ENCODE results near the gene CPNE7. TPM values are rescaled to one million over a fixed set of nuclear protein-coding genes. Genes with fewer than 3 reads are reported as not detected.

CPNE7 gene
- 0.81 and 4.3 TPM in 2 replicates for total RNA-seq

DNA sequence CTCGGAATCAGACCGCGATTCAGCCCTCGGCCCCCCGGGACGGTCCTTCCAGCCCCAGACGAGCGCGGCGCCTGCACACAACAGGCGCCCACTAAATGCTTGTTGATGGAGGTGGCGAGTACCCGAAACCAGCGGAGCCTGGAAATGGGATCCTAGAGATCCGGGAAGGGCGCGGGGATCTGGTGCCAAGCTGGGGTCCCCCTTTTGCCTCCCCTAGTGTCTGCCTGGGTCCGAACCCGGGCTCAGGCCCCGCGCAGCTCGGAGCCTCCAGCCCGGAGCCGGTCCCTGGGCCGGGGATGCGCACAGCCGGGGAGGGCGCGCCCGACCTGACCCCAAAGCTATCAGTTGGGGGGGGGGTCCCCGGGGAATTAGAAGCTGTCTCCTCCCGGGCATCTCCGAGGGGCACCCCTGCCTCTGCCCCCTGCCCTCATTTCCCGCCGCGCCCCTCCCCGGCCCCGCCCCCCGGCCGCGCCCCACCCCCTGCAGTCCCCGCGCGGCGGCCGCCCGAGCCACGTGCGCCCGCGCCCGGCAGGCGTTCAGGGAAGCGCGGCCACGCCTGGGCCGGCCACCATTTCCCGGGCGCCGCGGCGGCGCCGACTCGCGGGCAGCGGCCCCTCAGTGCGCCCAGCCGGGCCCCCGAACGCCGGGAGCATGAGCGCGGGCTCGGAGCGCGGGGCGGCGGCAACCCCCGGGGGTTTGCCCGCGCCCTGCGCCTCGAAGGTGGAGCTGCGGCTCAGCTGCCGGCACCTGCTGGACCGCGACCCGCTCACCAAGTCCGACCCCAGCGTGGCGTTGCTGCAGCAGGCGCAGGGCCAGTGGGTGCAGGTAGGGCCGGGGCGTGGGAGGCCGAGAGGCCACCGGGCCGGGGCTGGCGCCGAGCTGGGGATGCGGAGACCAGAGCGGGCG, at the start of gene CPNE7:
TSS of gene CPNE7 (plus strand) at position 512 of the 906 bp plus-strand sequence. CDS start at position 652, 140 bp downstream.

GRCh38 chr16:89560378-89561141, 15.0 kb upstream of the CPNE7 start, which contains the start of gene RPL13:
Gene RPL13, plus strand, starts transcription at chr16:89560682. Its CDS starts 278 bp downstream, at chr16:89560960.

GRCh38 chr16:89613231-89613953, 37.8 kb downstream of the CPNE7 start, which contains the start of gene DPEP1:
Gene DPEP1, plus strand, starts transcription at chr16:89613642. Its CDS starts 16,769 bp downstream, at chr16:89630411.

Other genes with a start within 250 kb of the CPNE7 start
- 50.0 and 55.1 TPM in 2 replicates for gene ANKRD11, start 85.2 kb upstream of the CPNE7 start, total RNA-seq
- 51.1 and 81.6 TPM in 2 replicates for gene SPG7, start 67.4 kb upstream of the CPNE7 start, total RNA-seq
- 4,789 and 6,170 TPM in 2 replicates for gene RPL13, start 15.1 kb upstream of the CPNE7 start, total RNA-seq
- gene DPEP1, start 37.9 kb downstream of the CPNE7 start, total RNA-seq = 2.5 TPM in 1 of 2 replicates, not detected in the other
- 84.3 and 129 TPM in 2 replicates for gene CHMP1A, start 82.0 kb downstream of the CPNE7 start, total RNA-seq
- gene SPATA33, start 82.1 kb downstream of the CPNE7 start, total RNA-seq = 0.36 and 2.9 TPM in 2 replicates
- gene CDK10, start 110.9 kb downstream of the CPNE7 start, total RNA-seq = 38.9 and 41.0 TPM in 2 replicates
- gene SPATA2L, start 125.9 kb downstream of the CPNE7 start, total RNA-seq = 13.1 and 13.9 TPM in 2 replicates
- gene VPS9D1, start 145.1 kb downstream of the CPNE7 start, total RNA-seq = 9.7 and 10.8 TPM in 2 replicates
- 8.7 and 16.6 TPM in 2 replicates for gene ZNF276, start 145.8 kb downstream of the CPNE7 start, total RNA-seq
- gene FANCA, start 240.9 kb downstream of the CPNE7 start, total RNA-seq = 8.1 and 12.5 TPM in 2 replicates

Data from cardiac atrium fibroblast (primary cell).